RWPE1 (cell line): ENCODE data around the gene PLA2G2F.

Experiments used
- CTCF ChIA-PET: fragments of 350-600 bp; sonication (Branson Sonifier 250); formaldehyde crosslinking; extraction: SDS; loops from one replicate; lab custom pipeline; 2021; lab: Yijun Ruan, JAX
- POLR2A ChIA-PET: fragments of 400-600 bp; formaldehyde crosslinking; extraction: SDS; loops from one replicate; lab custom pipeline; 2020; ENCODE audit warnings: antibody characterized with exemption; ENCODE audit not compliant: low non-redundant PET; lab: Yijun Ruan, JAX
- DNase-seq: peaks from one replicate; pipeline ENCODE4 v3.0.0; 2012; ENCODE audit warnings: low spot score
- H3K27ac ChIP-seq: fragments of 450-650 bp; 2 replicates; pipeline ENCODE4 v1.5.1; 2017
- TF ChIP-seq, protein P1 (sequence below): fragments of 450-650 bp; conservative IDR thresholded peaks from 2 replicates; pipeline ENCODE4 v1.5.1; 2017; ENCODE audit warnings: low read depth, mild to moderate bottlenecking

PLA2G2F gene

DNA sequence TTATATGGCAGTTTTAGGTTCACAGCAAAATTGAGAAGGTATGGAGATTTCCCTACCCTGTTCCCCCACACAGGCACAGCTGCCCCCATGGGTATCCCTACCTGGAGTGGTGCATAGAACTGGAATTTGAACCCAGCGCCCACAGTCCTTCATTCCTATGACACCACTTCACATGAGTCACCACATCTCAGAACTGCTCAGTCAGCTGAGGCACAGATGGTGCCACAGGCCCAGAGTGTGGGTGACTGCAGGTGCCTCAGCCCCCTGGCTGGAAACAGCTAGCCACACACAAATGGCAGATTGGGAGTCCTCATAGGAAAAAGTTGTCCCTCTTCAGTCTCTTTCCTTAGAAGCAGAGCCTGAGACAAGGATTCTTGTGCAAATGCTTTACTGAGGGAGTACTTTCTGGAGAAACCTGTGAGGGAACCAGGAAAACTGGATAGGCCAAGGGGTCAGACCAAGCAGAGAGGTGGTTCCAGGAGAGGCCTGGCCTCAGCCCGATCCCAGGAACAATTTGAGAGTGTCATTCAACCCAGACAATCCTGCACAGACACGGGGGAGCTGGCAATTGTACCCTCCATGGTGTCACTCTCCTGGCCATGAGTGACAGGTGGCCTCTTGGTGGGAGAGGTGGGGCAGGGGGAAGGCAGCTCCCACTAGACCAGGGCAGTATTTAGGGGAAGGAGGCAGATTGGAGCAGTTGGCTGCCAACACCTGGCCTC is 26.7 kb upstream of the PLA2G2F start:
- DNase-seq, result no peak
- TF ChIP-seq, protein P1, sequence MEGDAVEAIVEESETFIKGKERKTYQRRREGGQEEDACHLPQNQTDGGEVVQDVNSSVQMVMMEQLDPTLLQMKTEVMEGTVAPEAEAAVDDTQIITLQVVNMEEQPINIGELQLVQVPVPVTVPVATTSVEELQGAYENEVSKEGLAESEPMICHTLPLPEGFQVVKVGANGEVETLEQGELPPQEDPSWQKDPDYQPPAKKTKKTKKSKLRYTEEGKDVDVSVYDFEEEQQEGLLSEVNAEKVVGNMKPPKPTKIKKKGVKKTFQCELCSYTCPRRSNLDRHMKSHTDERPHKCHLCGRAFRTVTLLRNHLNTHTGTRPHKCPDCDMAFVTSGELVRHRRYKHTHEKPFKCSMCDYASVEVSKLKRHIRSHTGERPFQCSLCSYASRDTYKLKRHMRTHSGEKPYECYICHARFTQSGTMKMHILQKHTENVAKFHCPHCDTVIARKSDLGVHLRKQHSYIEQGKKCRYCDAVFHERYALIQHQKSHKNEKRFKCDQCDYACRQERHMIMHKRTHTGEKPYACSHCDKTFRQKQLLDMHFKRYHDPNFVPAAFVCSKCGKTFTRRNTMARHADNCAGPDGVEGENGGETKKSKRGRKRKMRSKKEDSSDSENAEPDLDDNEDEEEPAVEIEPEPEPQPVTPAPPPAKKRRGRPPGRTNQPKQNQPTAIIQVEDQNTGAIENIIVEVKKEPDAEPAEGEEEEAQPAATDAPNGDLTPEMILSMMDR, result no peak
- POLR2A ChIA-PET, result no interaction called here
- CTCF ChIA-PET, result interaction anchor here (1.0 kb wide), 1 partner anchor 12 kb away, joined by 3 read pairs; no protein-coding TSS in a partner anchor
- no peak overlapping the region for H3K27ac ChIP-seq

DNA sequence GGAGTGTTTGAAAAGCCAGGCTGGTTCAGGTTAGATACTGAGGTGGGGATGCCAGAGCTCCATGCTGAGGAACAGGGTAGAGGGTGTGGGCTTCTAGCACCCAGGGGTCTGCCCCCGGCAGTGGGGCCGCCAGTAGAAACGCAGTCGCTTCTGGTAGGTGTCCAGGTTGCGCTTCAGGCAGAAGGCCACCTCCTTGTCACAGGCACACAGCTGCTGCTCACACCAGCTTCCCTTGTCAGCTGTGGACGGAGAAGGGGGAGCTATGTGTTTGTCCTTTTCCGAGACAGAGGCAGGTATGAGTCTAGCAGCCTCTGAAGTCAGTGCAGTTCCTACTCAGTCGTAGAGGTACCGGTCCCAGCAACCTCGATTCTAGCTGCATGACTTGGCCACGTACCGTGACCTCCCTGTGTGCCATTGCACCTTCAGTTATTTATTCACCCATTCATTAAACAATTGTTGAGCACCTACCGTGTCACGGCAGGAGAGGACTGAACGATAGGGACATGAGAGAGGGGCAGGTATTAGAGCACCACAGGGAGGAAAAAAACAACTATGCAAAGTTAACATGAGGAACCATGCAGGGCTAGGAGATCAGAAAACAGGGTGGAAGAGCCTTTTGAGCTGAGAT is 25.0 kb upstream of the PLA2G2F start:
- ChIA-PET CTCF (interaction anchor here (0.8 to 1.2 kb wide), 2 partner anchors 38 to 52 kb away, joined by 3 read pairs; no protein-coding TSS in a partner anchor), POLR2A (no interaction called here)
- TF ChIP-seq, protein P1, result no peak
- no peak overlapping the region for H3K27ac ChIP-seq
- DNase-seq, result no peak

DNA sequence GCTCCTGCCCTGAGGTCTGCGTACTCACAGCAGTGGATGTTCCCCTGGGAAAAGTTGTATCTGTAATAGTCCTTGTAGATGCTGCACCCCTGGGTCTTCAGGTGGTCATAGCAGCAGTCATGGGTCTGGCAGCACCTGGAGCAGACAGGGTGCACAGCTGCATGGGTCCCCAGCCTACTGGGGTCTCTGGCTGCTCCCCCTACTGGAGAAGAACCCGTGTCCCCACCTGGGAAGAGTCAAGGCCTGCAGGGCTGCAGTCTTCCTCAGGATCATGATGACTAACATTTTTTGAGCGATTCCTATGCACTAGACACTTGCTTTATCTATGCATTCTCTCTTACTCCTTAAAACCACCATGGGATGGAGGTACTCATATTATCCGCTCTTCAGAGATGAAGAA is 23.6 kb upstream of the PLA2G2F start:
- CTCF ChIA-PET, result interaction anchor here (0.5 kb wide), 1 partner anchor 10 kb away, joined by 3 read pairs; no protein-coding TSS in a partner anchor
- TF ChIP-seq, protein P1, result no peak
- POLR2A ChIA-PET, result no interaction called here

DNA sequence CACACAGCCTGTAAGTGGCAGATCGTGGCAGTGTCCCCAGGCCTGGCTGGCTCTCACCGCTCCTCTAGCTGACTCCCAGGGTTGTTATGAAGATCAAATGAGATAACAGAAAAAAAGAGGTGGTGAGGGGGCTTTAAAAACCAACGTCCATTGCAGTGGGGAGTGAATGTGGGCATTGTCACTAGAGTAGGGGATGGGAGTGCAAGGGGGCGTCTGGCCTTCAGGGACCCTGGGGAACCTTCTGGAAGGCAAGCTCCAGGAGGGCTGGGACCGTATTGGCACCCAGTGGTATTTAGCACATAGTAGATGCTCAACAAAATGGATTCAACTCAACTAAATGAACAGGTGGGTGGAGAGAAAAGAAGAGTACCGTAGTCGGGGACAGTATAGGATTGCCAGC is 23.2 kb upstream of the PLA2G2F start:
- no peak overlapping the region for H3K27ac ChIP-seq
- ChIA-PET CTCF (no interaction called here), POLR2A (no interaction called here)
- TF ChIP-seq, protein P1, result no peak
- no peak for DNase-seq

More for the DNA sequence above, 23.6 kb upstream of the PLA2G2F start:
- no peak for DNase-seq
- no peak overlapping the region for H3K27ac ChIP-seq

GRCh38 chr1:20117236-20117635 is 21.9 kb upstream of the PLA2G2F start:
- H3K27ac ChIP-seq, result no peak overlapping the region
- ChIA-PET CTCF (interaction anchor here (0.6 kb wide), 1 partner anchor 9 kb away, joined by 3 read pairs; no protein-coding TSS in a partner anchor), POLR2A (no interaction called here)
- TF ChIP-seq, protein P1, result no peak
- DNase-seq, result no peak

GRCh38 chr1:20119347-20119746 is 19.8 kb upstream of the PLA2G2F start, which contains the start of gene PLA2G2D:
Gene PLA2G2D (minus strand): TSS chr1:20119536. CDS start chr1:20119498, 38 bp downstream.
- no peak within 1 kb of the TSS for H3K27ac ChIP-seq
- POLR2A ChIA-PET, result no interaction called here
- no peak for DNase-seq
- TF ChIP-seq, protein P1, result no peak
- CTCF ChIA-PET, result no interaction called here
